HCT116 (cell line): ENCODE measurements around the gene HTR3A. TPM values are rescaled to one million over a fixed set of nuclear protein-coding genes. Genes with fewer than 3 reads are reported as not detected.

Experiments used
- ATAC-seq: fragments of 200-7000 bp; cut with Tn5 transposase; 2 replicates; pipeline ENCODE4 v1.9.1; 2020; ENCODE audit warnings: mild to moderate bottlenecking, moderate library complexity
- BruUV-seq: library from RNA; stranded (reverse); fragments of 400-500 nt; replicated peaks from 2 replicates; lab custom pipeline; 2021; lab: Mats Ljungman, UMichigan
- CTCF ChIA-PET: fragments of 300-600 bp; sonication (Branson Sonifier 250); formaldehyde crosslinking; loops from one replicate; lab custom pipeline; 2021; ENCODE audit warnings: antibody characterized with exemption; lab: Charles Lee
- POLR2A ChIA-PET: fragments of 300-600, 350-600 bp; sonication (Branson Sonifier 250); formaldehyde crosslinking; loops from one replicate; lab custom pipeline; 2021; ENCODE audit warnings: antibody characterized with exemption; lab: Charles Lee
- RAD21 ChIA-PET, 2 experiments: fragments of 300-600 bp; sonication (Branson Sonifier 250); formaldehyde crosslinking; loops; one replicate each; lab custom pipeline; 2023; ENCODE audit warnings: low total read pairs in 2 of 2; ENCODE audit not compliant: uncharacterized antibody in 2 of 2, unreplicated experiment in 2 of 2, low non-redundant PET in 1 of 2; lab: Charles Lee
- DNase-seq: peaks from one replicate; pipeline ENCODE4 v3.0.0-alpha.2; 2010; ENCODE audit warnings: low read depth, low spot score
- H2AFZ ChIP-seq: fragments of 200-600 bp; shearing (Covaris generic), sonication (generic); 2 replicates; pipeline ENCODE4 v1.6.1; 2017; ENCODE audit warnings: low read depth, mixed run types, mixed read lengths, antibody characterized with exemption, low read length; ENCODE audit not compliant: poor library complexity, severe bottlenecking
- H3K27ac ChIP-seq: 2 replicates; pipeline ENCODE4 v1.5.1; 2012; ENCODE audit warnings: low read depth, low read length
- H3K27me3 ChIP-seq: fragments of 200-600 bp; sonication (generic); 2 replicates; pipeline ENCODE4 v1.6.1; 2016; ENCODE audit warnings: mixed run types, low read length, mixed read lengths; ENCODE audit not compliant: insufficient read depth
- H3K36me3 ChIP-seq, 2 experiments: fragments of 200-500 bp in 1 of 2; fragments of 200-600 bp in 1 of 2; sonication (Bioruptor generic) in 1 of 2; sonication (generic) in 1 of 2; 2 replicates each; pipeline versions ENCODE4 v1.5.1 to v1.6.1; 2014 to 2016; ENCODE audit warnings: low read length in 2 of 2, inconsistent platforms in 1 of 2, mixed read lengths in 1 of 2, mixed run types in 1 of 2; ENCODE audit not compliant: insufficient read depth in 2 of 2, control insufficient read depth in 1 of 2
- H3K4me1 ChIP-seq, 2 experiments: fragments of 200-600 bp in 1 of 2; sonication (generic) in 1 of 2; 2 replicates each; pipeline versions ENCODE4 v1.5.1 to v1.6.1; 2012 to 2017; ENCODE audit warnings: low read length in 2 of 2, inconsistent platforms in 1 of 2, mild to moderate bottlenecking in 1 of 2, mixed read lengths in 1 of 2, mixed run types in 1 of 2, moderate library complexity in 1 of 2; ENCODE audit not compliant: insufficient read depth in 2 of 2, control insufficient read depth in 1 of 2
- H3K4me2 ChIP-seq: fragments of 200-600 bp; sonication (generic); 2 replicates; pipeline ENCODE4 v1.6.1; 2017; ENCODE audit warnings: mixed run types, low read length, mixed read lengths
- H3K4me3 ChIP-seq, 2 experiments: fragments of 200-600 bp in 1 of 2; sonication (generic) in 1 of 2; replicated peaks in 1 of 2; 2 replicates each; pipeline ENCODE4 v1.5.1; 2011 to 2016; ENCODE audit warnings: low read length in 2 of 2, control low read depth in 1 of 2, low read depth in 1 of 2, mild to moderate bottlenecking in 1 of 2, mixed read lengths in 1 of 2, mixed run types in 1 of 2
- H3K79me2 ChIP-seq: fragments of 200-600 bp; sonication (generic); 2 replicates; pipeline ENCODE4 v1.6.1; 2017; ENCODE audit warnings: mild to moderate bottlenecking, mixed run types, low read length, moderate library complexity, mixed read lengths; ENCODE audit not compliant: insufficient read depth
- H3K9ac ChIP-seq: fragments of 200-600 bp; sonication (generic); 2 replicates; pipeline ENCODE4 v1.6.1; 2016; ENCODE audit warnings: low read length, mixed read lengths
- H3K9me2 ChIP-seq: fragments of 200-600 bp; sonication (generic), shearing (Covaris generic); 2 replicates; pipeline ENCODE4 v1.6.1; 2017; ENCODE audit warnings: mixed run types, mild to moderate bottlenecking, moderate library complexity; ENCODE audit not compliant: insufficient read depth
- H3K9me3 ChIP-seq, 2 experiments: fragments of 200-500 bp in 1 of 2; fragments of 200-600 bp in 1 of 2; sonication (Bioruptor generic) in 1 of 2; sonication (generic) in 1 of 2; 2 replicates each; pipeline ENCODE4 v1.6.1; 2014 to 2017; ENCODE audit warnings: low read length in 2 of 2, mixed read lengths in 2 of 2, inconsistent platforms in 1 of 2, low read depth in 1 of 2, mild to moderate bottlenecking in 1 of 2, mixed run types in 1 of 2, moderate library complexity in 1 of 2; ENCODE audit not compliant: control insufficient read depth in 1 of 2, insufficient read depth in 1 of 2
- H4K20me1 ChIP-seq: fragments of 200-600 bp; sonication (generic), shearing (Covaris generic); 2 replicates; pipeline ENCODE4 v1.6.1; 2017; ENCODE audit warnings: mixed run types, mild to moderate bottlenecking, moderate library complexity; ENCODE audit not compliant: insufficient read depth
- CBX3 ChIP-seq: IDR thresholded peaks from 2 replicates; pipeline ENCODE4 v1.6.1; 2012; ENCODE audit warnings: low read depth
- CTCF ChIP-seq, 3 experiments: fragments of 200-600 bp in 1 of 3; sonication (generic) in 1 of 3; IDR thresholded peaks in 2 of 3; conservative IDR thresholded peaks in 1 of 3; 2 replicates each; pipeline ENCODE4 v1.5.1; 2012 to 2017; ENCODE audit warnings: low read depth in 2 of 3, low read length in 2 of 3, antibody characterized with exemption in 1 of 3, borderline replicate concordance in 1 of 3, control low read depth in 1 of 3, mild to moderate bottlenecking in 1 of 3, mixed read lengths in 1 of 3, mixed run types in 1 of 3, moderate library complexity in 1 of 3; ENCODE audit not compliant: insufficient read depth in 1 of 3
- FOSL1 ChIP-seq: IDR thresholded peaks from 2 replicates; pipeline ENCODE4 v1.6.1; 2012; ENCODE audit warnings: low read depth
- POLR2A ChIP-seq: IDR thresholded peaks from 2 replicates; pipeline ENCODE4 v1.7.0; 2011; ENCODE audit warnings: borderline replicate concordance; ENCODE audit not compliant: insufficient read depth, insufficient read length; ENCODE audit errors: extremely low read depth
- REST ChIP-seq: IDR thresholded peaks from 2 replicates; pipeline ENCODE4 v1.6.1; 2012; ENCODE audit warnings: low read depth
- TCF7L2 ChIP-seq: IDR thresholded peaks from 2 replicates; pipeline ENCODE4 v1.7.0; 2011; ENCODE audit warnings: borderline replicate concordance, inconsistent platforms; ENCODE audit not compliant: insufficient read depth, insufficient read length; ENCODE audit errors: extremely low read depth
- YY1 ChIP-seq: IDR thresholded peaks from 2 replicates; pipeline ENCODE4 v1.6.1; 2011; ENCODE audit warnings: low read length, low read depth, moderate library complexity, mild to moderate bottlenecking; ENCODE audit not compliant: insufficient replicate concordance; ENCODE audit errors: extremely low read depth
- ZBTB33 ChIP-seq: IDR thresholded peaks from 2 replicates; pipeline ENCODE4 v1.6.1; 2011; ENCODE audit warnings: mild to moderate bottlenecking, low read length, moderate library complexity; ENCODE audit not compliant: insufficient replicate concordance; ENCODE audit errors: extremely low read depth
- ZNF274 ChIP-seq: fragments of 200-500 bp; sonication (Bioruptor generic); IDR thresholded peaks from 2 replicates; pipeline ENCODE4 v1.6.1; 2014; ENCODE audit warnings: mild to moderate bottlenecking, low read depth, low read length, inconsistent platforms
- intact Hi-C: fragments of 100-400 bp; cut with micrococcal nuclease; formaldehyde crosslinking; loops from 2 replicates; pipeline ENCODE4 v1.10.0; 2022
- total RNA-seq: library from RNA; stranded (reverse); gene quantifications from one replicate; pipeline ENCODE4 v1.2.1, GENCODE V29; 2021; ENCODE audit not compliant: unreplicated experiment

HTR3A gene
- total RNA-seq, 1 experiment from 2014 or later = 0.12 TPM

GRCh38 chr11:113951537-113951936 lies 23.4 kb upstream of the HTR3A start:
- no peaks in the 10 kb centered on the region for H3K9me3 ChIP-seq
- no peak for ATAC-seq
- no peak overlapping the region for H3K4me3 ChIP-seq
- no peaks in the 10 kb centered on the region for H3K4me1 ChIP-seq
- no peaks in the 10 kb centered on the region for H3K79me2 ChIP-seq
- no TSS peak for BruUV-seq
- no peaks in the 10 kb centered on the region for H3K36me3 ChIP-seq
- no peak for DNase-seq
- H3K27me3 ChIP-seq = peaks cover 25% of the 10 kb centered on the region
- TF ChIP-seq REST = no peak
- TF ChIP-seq POLR2A = no peak
- no peak for TF ChIP-seq CBX3
- no peak for TF ChIP-seq ZNF274
- TF ChIP-seq ZBTB33 = no peak
- TF ChIP-seq FOSL1 = no peak
- TF ChIP-seq YY1 = no peak
- no peak for TF ChIP-seq CTCF (IDR thresholded peaks at IDR 0.05 in 2 of 3, conservative IDR thresholded peaks at IDR 0.05 in 1 of 3; ENCODE audit: borderline replicate concordance in 1 of 3, insufficient read depth in 1 of 3, low read depth in 2 of 3, low read length in 2 of 3)
- TF ChIP-seq TCF7L2 = no peak
- TF ChIP-seq, all 23 proteins: peak for 0
- POLR2A ChIA-PET = no interaction called here
- intact Hi-C loops = no loop called here
- no peak overlapping the region for H3K27ac ChIP-seq
- CTCF ChIA-PET = no interaction called here
- RAD21 ChIA-PET = no interaction called here
- H2AFZ ChIP-seq = no peak overlapping the region
- no peak overlapping the region for H3K9ac ChIP-seq
- H4K20me1 ChIP-seq = no peaks in the 10 kb centered on the region
- no peak overlapping the region for H3K4me2 ChIP-seq
- H3K9me2 ChIP-seq = no peaks in the 10 kb centered on the region
